Stomach (tissue), 4 donors: ENCODE results near the gene UGP2.
A peak's percentile ranks its signal among the peaks of the same experiment; 100 is the strongest.

Experiments
- POLR2A ChIP-seq, 4 donors: fragments of 450-650 bp; IDR thresholded peaks; one replicate each; pipeline ENCODE4 v1.6.1; 2016; ENCODE audit warnings: antibody characterized with exemption in 4 of 4, control low read depth in 2 of 4, mild to moderate bottlenecking in 1 of 4, moderate library complexity in 1 of 4
- TF ChIP-seq, protein P1 (sequence below), 7 experiments: fragments of 450-650 bp in 4 of 7; fragments of 200-600 bp in 3 of 7; sonication (generic) in 3 of 7; IDR thresholded peaks; one replicate each; pipeline ENCODE4 v1.5.1; 2016 to 2019; ENCODE audit warnings: antibody characterized with exemption in 7 of 7, control low read depth in 2 of 7, mild to moderate bottlenecking in 1 of 7

GRCh38 chr2:63840785-63841253 is 877 bp upstream of the UGP2 start:
- TF ChIP-seq POLR2A (IDR thresholded peaks at IDR 0.05): peak in 3 of 4 donors; percentile 71 to 99 (median 97)
- TF ChIP-seq, protein P1, sequence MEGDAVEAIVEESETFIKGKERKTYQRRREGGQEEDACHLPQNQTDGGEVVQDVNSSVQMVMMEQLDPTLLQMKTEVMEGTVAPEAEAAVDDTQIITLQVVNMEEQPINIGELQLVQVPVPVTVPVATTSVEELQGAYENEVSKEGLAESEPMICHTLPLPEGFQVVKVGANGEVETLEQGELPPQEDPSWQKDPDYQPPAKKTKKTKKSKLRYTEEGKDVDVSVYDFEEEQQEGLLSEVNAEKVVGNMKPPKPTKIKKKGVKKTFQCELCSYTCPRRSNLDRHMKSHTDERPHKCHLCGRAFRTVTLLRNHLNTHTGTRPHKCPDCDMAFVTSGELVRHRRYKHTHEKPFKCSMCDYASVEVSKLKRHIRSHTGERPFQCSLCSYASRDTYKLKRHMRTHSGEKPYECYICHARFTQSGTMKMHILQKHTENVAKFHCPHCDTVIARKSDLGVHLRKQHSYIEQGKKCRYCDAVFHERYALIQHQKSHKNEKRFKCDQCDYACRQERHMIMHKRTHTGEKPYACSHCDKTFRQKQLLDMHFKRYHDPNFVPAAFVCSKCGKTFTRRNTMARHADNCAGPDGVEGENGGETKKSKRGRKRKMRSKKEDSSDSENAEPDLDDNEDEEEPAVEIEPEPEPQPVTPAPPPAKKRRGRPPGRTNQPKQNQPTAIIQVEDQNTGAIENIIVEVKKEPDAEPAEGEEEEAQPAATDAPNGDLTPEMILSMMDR (IDR thresholded peaks at IDR 0.05): peak in 1 of 7 experiments; percentile 11
